ENCODE results near the gene IVNS1ABP. TPM values are rescaled to one million over a fixed set of nuclear protein-coding genes. Genes with fewer than 3 reads are reported as not detected.

IVNS1ABP gene
- total RNA-seq, 1 experiment from 2014 or later = 57.9 TPM

DNA sequence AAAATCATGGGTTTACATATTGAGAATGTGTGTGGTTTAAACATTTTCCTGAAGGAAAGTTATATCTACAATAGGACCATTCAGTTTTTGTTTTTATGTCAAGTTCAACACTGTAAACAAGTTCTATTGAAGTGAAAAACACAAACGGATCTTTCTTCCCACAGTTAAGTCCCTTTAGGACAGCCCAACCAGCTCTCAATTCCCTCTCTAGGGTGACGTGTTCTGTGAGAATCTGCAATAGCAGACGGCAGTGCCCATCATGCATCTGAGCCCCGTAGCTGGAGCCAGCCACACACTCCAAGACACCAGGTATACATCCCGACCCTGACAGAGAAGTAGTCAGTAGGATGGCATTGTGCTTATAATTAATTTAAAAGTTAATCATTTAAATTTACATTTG is 26.3 kb upstream of the IVNS1ABP start:
- Histone ChIP-seq H2AFZ (ENCODE audit: low read depth, low read length, poor library complexity, severe bottlenecking) (no peak overlapping the region), H3K9me2 (ENCODE audit: insufficient read depth) (no peaks in the 10 kb centered on the region), H3K4me3 (replicated peaks in 1 of 2; ENCODE audit: low read depth in 1 of 2, low read length in 2 of 2) (no peak overlapping the region), H3K4me2 (ENCODE audit: low read length) (no peak overlapping the region), H3K79me2 (ENCODE audit: insufficient read depth, low read length) (no peaks in the 10 kb centered on the region), H3K27ac (ENCODE audit: low read depth, low read length) (no peak overlapping the region), H4K20me1 (ENCODE audit: insufficient read depth) (no peaks in the 10 kb centered on the region), H3K4me1 (ENCODE audit: control insufficient read depth in 1 of 2, insufficient read depth in 2 of 2, low read length in 2 of 2) (no peaks in the 10 kb centered on the region), H3K9me3 (ENCODE audit: control insufficient read depth in 1 of 2, insufficient read depth in 1 of 2, low read depth in 1 of 2, low read length in 2 of 2) (no peaks in the 10 kb centered on the region), H3K9ac (ENCODE audit: low read length) (no peak overlapping the region), H3K27me3 (ENCODE audit: insufficient read depth, low read length) (no peaks in the 10 kb centered on the region), H3K36me3 (ENCODE audit: control insufficient read depth in 1 of 2, insufficient read depth in 2 of 2, low read length in 2 of 2) (no peaks in the 10 kb centered on the region)
- ChIA-PET RAD21 (ENCODE audit: low non-redundant PET in 1 of 2, low total read pairs in 2 of 2, uncharacterized antibody in 2 of 2, unreplicated experiment in 2 of 2) (no interaction called here), CTCF (no interaction called here), POLR2A (no interaction called here)
- intact Hi-C loops (cut with micrococcal nuclease) = loop anchor here (10.0 kb wide), 1 partner anchor 201 kb away; no protein-coding TSS in a partner anchor
- TF ChIP-seq, protein P1, sequence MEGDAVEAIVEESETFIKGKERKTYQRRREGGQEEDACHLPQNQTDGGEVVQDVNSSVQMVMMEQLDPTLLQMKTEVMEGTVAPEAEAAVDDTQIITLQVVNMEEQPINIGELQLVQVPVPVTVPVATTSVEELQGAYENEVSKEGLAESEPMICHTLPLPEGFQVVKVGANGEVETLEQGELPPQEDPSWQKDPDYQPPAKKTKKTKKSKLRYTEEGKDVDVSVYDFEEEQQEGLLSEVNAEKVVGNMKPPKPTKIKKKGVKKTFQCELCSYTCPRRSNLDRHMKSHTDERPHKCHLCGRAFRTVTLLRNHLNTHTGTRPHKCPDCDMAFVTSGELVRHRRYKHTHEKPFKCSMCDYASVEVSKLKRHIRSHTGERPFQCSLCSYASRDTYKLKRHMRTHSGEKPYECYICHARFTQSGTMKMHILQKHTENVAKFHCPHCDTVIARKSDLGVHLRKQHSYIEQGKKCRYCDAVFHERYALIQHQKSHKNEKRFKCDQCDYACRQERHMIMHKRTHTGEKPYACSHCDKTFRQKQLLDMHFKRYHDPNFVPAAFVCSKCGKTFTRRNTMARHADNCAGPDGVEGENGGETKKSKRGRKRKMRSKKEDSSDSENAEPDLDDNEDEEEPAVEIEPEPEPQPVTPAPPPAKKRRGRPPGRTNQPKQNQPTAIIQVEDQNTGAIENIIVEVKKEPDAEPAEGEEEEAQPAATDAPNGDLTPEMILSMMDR (IDR thresholded peaks at IDR 0.05 in 2 of 3, conservative IDR thresholded peaks at IDR 0.05 in 1 of 3; ENCODE audit: borderline replicate concordance in 1 of 3, insufficient read depth in 1 of 3, low read depth in 2 of 3, low read length in 2 of 3) = no peak
- TF ChIP-seq JUND (IDR thresholded peaks at IDR 0.05) = no peak
- TF ChIP-seq, protein P2, sequence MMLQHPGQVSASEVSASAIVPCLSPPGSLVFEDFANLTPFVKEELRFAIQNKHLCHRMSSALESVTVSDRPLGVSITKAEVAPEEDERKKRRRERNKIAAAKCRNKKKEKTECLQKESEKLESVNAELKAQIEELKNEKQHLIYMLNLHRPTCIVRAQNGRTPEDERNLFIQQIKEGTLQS (IDR thresholded peaks at IDR 0.05) = no peak
- TF ChIP-seq, protein P3, sequence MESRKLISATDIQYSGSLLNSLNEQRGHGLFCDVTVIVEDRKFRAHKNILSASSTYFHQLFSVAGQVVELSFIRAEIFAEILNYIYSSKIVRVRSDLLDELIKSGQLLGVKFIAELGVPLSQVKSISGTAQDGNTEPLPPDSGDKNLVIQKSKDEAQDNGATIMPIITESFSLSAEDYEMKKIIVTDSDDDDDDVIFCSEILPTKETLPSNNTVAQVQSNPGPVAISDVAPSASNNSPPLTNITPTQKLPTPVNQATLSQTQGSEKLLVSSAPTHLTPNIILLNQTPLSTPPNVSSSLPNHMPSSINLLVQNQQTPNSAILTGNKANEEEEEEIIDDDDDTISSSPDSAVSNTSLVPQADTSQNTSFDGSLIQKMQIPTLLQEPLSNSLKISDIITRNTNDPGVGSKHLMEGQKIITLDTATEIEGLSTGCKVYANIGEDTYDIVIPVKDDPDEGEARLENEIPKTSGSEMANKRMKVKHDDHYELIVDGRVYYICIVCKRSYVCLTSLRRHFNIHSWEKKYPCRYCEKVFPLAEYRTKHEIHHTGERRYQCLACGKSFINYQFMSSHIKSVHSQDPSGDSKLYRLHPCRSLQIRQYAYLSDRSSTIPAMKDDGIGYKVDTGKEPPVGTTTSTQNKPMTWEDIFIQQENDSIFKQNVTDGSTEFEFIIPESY (IDR thresholded peaks at IDR 0.05; ENCODE audit: extremely low read depth, insufficient replicate concordance, low read length) = no peak
- TF ChIP-seq, protein P4, sequence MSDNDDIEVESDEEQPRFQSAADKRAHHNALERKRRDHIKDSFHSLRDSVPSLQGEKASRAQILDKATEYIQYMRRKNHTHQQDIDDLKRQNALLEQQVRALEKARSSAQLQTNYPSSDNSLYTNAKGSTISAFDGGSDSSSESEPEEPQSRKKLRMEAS (IDR thresholded peaks at IDR 0.05) = no peak
- no peak for TF ChIP-seq EZH2 (IDR thresholded peaks at IDR 0.05)
- TF ChIP-seq EGR1 (IDR thresholded peaks at IDR 0.05; ENCODE audit: low read depth) = no peak
- no peak for TF ChIP-seq POLR2AphosphoS5 (IDR thresholded peaks at IDR 0.05; ENCODE audit: low read depth, low read length)
- no peak for TF ChIP-seq SP1 (IDR thresholded peaks at IDR 0.05; ENCODE audit: low read depth)
- TF ChIP-seq TCF7L2 (IDR thresholded peaks at IDR 0.05; ENCODE audit: borderline replicate concordance, extremely low read depth, insufficient read depth, insufficient read length) = no peak
- TF ChIP-seq, protein P5, sequence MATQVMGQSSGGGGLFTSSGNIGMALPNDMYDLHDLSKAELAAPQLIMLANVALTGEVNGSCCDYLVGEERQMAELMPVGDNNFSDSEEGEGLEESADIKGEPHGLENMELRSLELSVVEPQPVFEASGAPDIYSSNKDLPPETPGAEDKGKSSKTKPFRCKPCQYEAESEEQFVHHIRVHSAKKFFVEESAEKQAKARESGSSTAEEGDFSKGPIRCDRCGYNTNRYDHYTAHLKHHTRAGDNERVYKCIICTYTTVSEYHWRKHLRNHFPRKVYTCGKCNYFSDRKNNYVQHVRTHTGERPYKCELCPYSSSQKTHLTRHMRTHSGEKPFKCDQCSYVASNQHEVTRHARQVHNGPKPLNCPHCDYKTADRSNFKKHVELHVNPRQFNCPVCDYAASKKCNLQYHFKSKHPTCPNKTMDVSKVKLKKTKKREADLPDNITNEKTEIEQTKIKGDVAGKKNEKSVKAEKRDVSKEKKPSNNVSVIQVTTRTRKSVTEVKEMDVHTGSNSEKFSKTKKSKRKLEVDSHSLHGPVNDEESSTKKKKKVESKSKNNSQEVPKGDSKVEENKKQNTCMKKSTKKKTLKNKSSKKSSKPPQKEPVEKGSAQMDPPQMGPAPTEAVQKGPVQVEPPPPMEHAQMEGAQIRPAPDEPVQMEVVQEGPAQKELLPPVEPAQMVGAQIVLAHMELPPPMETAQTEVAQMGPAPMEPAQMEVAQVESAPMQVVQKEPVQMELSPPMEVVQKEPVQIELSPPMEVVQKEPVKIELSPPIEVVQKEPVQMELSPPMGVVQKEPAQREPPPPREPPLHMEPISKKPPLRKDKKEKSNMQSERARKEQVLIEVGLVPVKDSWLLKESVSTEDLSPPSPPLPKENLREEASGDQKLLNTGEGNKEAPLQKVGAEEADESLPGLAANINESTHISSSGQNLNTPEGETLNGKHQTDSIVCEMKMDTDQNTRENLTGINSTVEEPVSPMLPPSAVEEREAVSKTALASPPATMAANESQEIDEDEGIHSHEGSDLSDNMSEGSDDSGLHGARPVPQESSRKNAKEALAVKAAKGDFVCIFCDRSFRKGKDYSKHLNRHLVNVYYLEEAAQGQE (IDR thresholded peaks at IDR 0.05; ENCODE audit: low read depth) = no peak
- TF ChIP-seq ELF1 (IDR thresholded peaks at IDR 0.05; ENCODE audit: borderline replicate concordance, low read depth) = no peak
- no peak for TF ChIP-seq CEBPB (IDR thresholded peaks at IDR 0.05; ENCODE audit: low read depth)
- TF ChIP-seq RAD21 (IDR thresholded peaks at IDR 0.05; ENCODE audit: low read depth) = no peak
- TF ChIP-seq EZH2phosphoT487 (IDR thresholded peaks at IDR 0.05; ENCODE audit: borderline replicate concordance) = no peak
- no peak for TF ChIP-seq SRF (IDR thresholded peaks at IDR 0.05; ENCODE audit: low read depth)
- TF ChIP-seq ZNF274 (IDR thresholded peaks at IDR 0.05; ENCODE audit: low read depth, low read length) = no peak
- DNase-seq (ENCODE audit: low read depth, low spot score) (no peak), ATAC-seq (no peak)
- BruUV-seq (replicated peaks) = no TSS peak

Data from HCT116 (cell line).